GM12878 (cell line): ENCODE measurements around the gene SSR1. TPM values are rescaled to one million over a fixed set of nuclear protein-coding genes. Genes with fewer than 3 reads are reported as not detected.

Experiments used
- ATAC-seq: fragments of 200-7000 bp; cut with Tn5 transposase; 3 replicates; pipeline ENCODE4 v1.9.1; 2020; ENCODE audit warnings: mild to moderate bottlenecking, moderate library complexity
- BruUV-seq: library from RNA; stranded (reverse); fragments of 400-500 nt; replicated peaks from 2 replicates; lab custom pipeline; 2021; lab: Mats Ljungman, UMichigan
- CTCF ChIA-PET: fragments of 300-600 bp; sonication (Branson Sonifier 250); formaldehyde crosslinking; extraction: SDS; loops from one replicate; lab custom pipeline; 2021; ENCODE audit warnings: inconsistent platforms; lab: Yijun Ruan, JAX
- POLR2A ChIA-PET: fragments of 350-600 bp; formaldehyde crosslinking; extraction: SDS; loops from one replicate; lab custom pipeline; 2021; ENCODE audit warnings: inconsistent platforms; lab: Charles Lee
- RAD21 ChIA-PET: fragments of 300-600 bp; sonication (Branson Sonifier 250); formaldehyde crosslinking; loops from one replicate; lab custom pipeline; 2023; ENCODE audit warnings: antibody characterized with exemption; ENCODE audit not compliant: unreplicated experiment; lab: Charles Lee
- SMC1A ChIA-PET: fragments of 300-600 bp; sonication (Branson Sonifier 250); formaldehyde crosslinking; loops from one replicate; lab custom pipeline; 2023; ENCODE audit not compliant: unreplicated experiment, uncharacterized antibody; lab: Charles Lee
- DNase-seq: peaks from one replicate; pipeline ENCODE4 v3.0.0-alpha.2; 2011; ENCODE audit warnings: low read depth, low spot score
- FAIRE-seq: peaks from 3 replicates; lab custom pipeline; 2011; peaks lifted over from hg19 to GRCh38; lab: Jason Lieb, UNC
- H2AFZ ChIP-seq: 2 replicates; pipeline ENCODE4 v1.6.0; 2011; ENCODE audit warnings: low read depth, low read length, control low read depth; ENCODE audit not compliant: control insufficient read depth
- H3K27ac ChIP-seq: 2 replicates; pipeline ENCODE4 v1.5.1; 2011; ENCODE audit warnings: control low read depth; ENCODE audit not compliant: control insufficient read depth, insufficient read depth
- H3K27me3 ChIP-seq, 2 experiments: replicated peaks in 1 of 2; 2 replicates each; pipeline versions ENCODE4 v1.6.0 to v1.6.1; 2011; ENCODE audit warnings: low read length in 1 of 2; ENCODE audit not compliant: control insufficient read depth in 2 of 2, insufficient read depth in 2 of 2
- H3K36me3 ChIP-seq, 2 experiments: 2 replicates each; pipeline ENCODE4 v1.5.1; 2011; ENCODE audit warnings: low read length in 1 of 2; ENCODE audit not compliant: control insufficient read depth in 2 of 2, insufficient read depth in 2 of 2
- H3K4me1 ChIP-seq: 2 replicates; pipeline ENCODE4 v1.6.1; 2011; ENCODE audit warnings: mild to moderate bottlenecking, low read length, moderate library complexity, mixed read lengths; ENCODE audit not compliant: control insufficient read depth, insufficient read depth
- H3K4me2 ChIP-seq: 2 replicates; pipeline ENCODE4 v1.6.0; 2011; ENCODE audit warnings: control low read depth; ENCODE audit not compliant: control insufficient read depth, insufficient read depth
- H3K4me3 ChIP-seq: fragments of 200-600 bp; sonication (generic); 2 replicates; pipeline ENCODE4 v1.5.1; 2016
- H3K79me2 ChIP-seq: 2 replicates; pipeline ENCODE4 v1.6.0; 2011; ENCODE audit warnings: low read length; ENCODE audit not compliant: control insufficient read depth, insufficient read depth
- H3K9ac ChIP-seq: 2 replicates; pipeline ENCODE4 v1.8.0; 2011; ENCODE audit warnings: low read length, control low read depth, mixed read lengths; ENCODE audit not compliant: control insufficient read depth, insufficient read depth
- H3K9me3 ChIP-seq: replicated peaks from 3 replicates; pipeline ENCODE4 v1.5.1; 2011; ENCODE audit warnings: mild to moderate bottlenecking, low read length; ENCODE audit not compliant: control insufficient read depth, insufficient read depth
- H4K20me1 ChIP-seq: 2 replicates; pipeline ENCODE4 v1.6.0; 2011; ENCODE audit not compliant: control insufficient read depth, insufficient read depth
- ATF2 ChIP-seq: IDR thresholded peaks from 2 replicates; pipeline ENCODE4 v1.6.1; 2012; ENCODE audit warnings: low read length, inconsistent platforms
- EP300 ChIP-seq, 2 experiments: fragments of 150-350 bp in 1 of 2; IDR thresholded peaks; 2 replicates each; pipeline ENCODE4 v1.6.1; 2011 to 2012; ENCODE audit warnings: low read depth in 2 of 2, low read length in 2 of 2, borderline replicate concordance in 1 of 2, improper control_type of control experiment in 1 of 2, inconsistent platforms in 1 of 2; ENCODE audit not compliant: control insufficient read depth in 1 of 2
- ESRRA ChIP-seq: IDR thresholded peaks from 2 replicates; pipeline ENCODE4 v1.6.1; 2012; ENCODE audit warnings: mild to moderate bottlenecking, low read length, improper control_type of control experiment
- GABPA ChIP-seq: IDR thresholded peaks from 2 replicates; pipeline ENCODE4 v1.6.1; 2014; ENCODE audit warnings: antibody characterized with exemption, low read depth, mild to moderate bottlenecking, inconsistent platforms
- HDGF ChIP-seq: fragments of 450-650 bp; IDR thresholded peaks from 2 replicates; pipeline ENCODE4 v1.6.1; 2016; ENCODE audit warnings: antibody characterized with exemption
- IRF4 ChIP-seq: IDR thresholded peaks from 2 replicates; pipeline ENCODE4 v1.6.1; 2011; ENCODE audit warnings: low read depth, low read length
- LARP7 ChIP-seq: fragments of 450-650 bp; IDR thresholded peaks from 2 replicates; pipeline ENCODE4 v1.6.1; 2017; ENCODE audit warnings: mild to moderate bottlenecking
- MLLT1 ChIP-seq: fragments of 450-650 bp; IDR thresholded peaks from 2 replicates; pipeline ENCODE4 v1.6.1; 2016; ENCODE audit warnings: mild to moderate bottlenecking
- NKRF ChIP-seq: fragments of 450-650 bp; conservative IDR thresholded peaks from 2 replicates; pipeline ENCODE4 v1.6.1; 2017; ENCODE audit warnings: mild to moderate bottlenecking, moderate library complexity
- PML ChIP-seq: IDR thresholded peaks from 2 replicates; pipeline ENCODE4 v1.6.1; 2012; ENCODE audit warnings: low read length, inconsistent platforms
- RAD51 ChIP-seq: fragments of 450-650 bp; IDR thresholded peaks from 2 replicates; pipeline ENCODE4 v1.6.1; 2016; ENCODE audit warnings: moderate library complexity, mild to moderate bottlenecking, inconsistent platforms
- RB1 ChIP-seq: fragments of 450-650 bp; formaldehyde crosslinking; IDR thresholded peaks from 2 replicates; pipeline ENCODE4 v1.6.1; 2017; ENCODE audit warnings: mild to moderate bottlenecking, borderline replicate concordance
- TAF1 ChIP-seq: IDR thresholded peaks from 2 replicates; pipeline ENCODE4 v1.6.1; 2011; ENCODE audit warnings: mild to moderate bottlenecking, low read depth, low read length, borderline replicate concordance
- ZNF687 ChIP-seq: fragments of 450-650 bp; IDR thresholded peaks from 2 replicates; pipeline ENCODE4 v1.6.1; 2017; ENCODE audit warnings: mild to moderate bottlenecking, moderate library complexity
- ZZZ3 ChIP-seq: IDR thresholded peaks from 2 replicates; pipeline ENCODE4 v1.6.1; 2011; ENCODE audit warnings: low read depth; ENCODE audit not compliant: control insufficient read depth, insufficient read length
- WGBS: methylation state at CpG from one replicate; pipeline ENCODE4 v1.1.6; 2016; ENCODE audit warnings: low lambda C conversion rate; ENCODE audit not compliant: insufficient replicate concordance, insufficient coverage; ENCODE audit errors: missing lambda C conversion rate; 5-methylcytosine and 5-hydroxymethylcytosine counted together
- in situ Hi-C: fragments of 300-500 bp; cut with MboI; formaldehyde crosslinking; loops from 9 replicates; pipeline ENCODE4 v1.14.3; 2018; ENCODE audit warnings: mixed read lengths
- intact Hi-C: fragments of 100-400 bp; cut with micrococcal nuclease; formaldehyde crosslinking; loops from one replicate; pipeline ENCODE4 v1.14.2; 2022; ENCODE audit not compliant: unreplicated experiment
- polyA plus RNA-seq, 11 experiments: library from polyadenylated mRNA; depleted of rRNA in 4 of 11; unstranded in 6 of 11; stranded (reverse) in 5 of 11; fragments of >200 nt; fragmentation: Nextera tagmentation in 4 of 11; fragmentation: Illumina TruSeq in 1 of 11; extraction: Ambion mirVana in 4 of 11; extraction: Trizol in 1 of 11; gene quantifications; 1 replicate in 1 of 11; 2 replicates in 10 of 11; pipeline versions ENCODE4 v1.2.1 to v1.2.3, GENCODE V29; 2011 to 2016; ENCODE audit warnings: inconsistent platforms in 2 of 11, missing spikeins in 2 of 11, low read depth in 1 of 11
- total RNA-seq, 4 experiments: library from RNA; depleted of rRNA in 3 of 4; stranded (reverse); fragments of >200 nt in 3 of 4; fragmentation: Illumina TruSeq in 1 of 4; extraction: Trizol in 1 of 4; gene quantifications; 2 replicates each; pipeline versions ENCODE4 v1.2.1 to v1.2.3, GENCODE V29; 2013 to 2021

SSR1 gene
- total and polyA plus RNA-seq, 10 of the 15 experiments (the other 5 are each of a cell fraction or from before 2014, with no cell fraction given): 42.0 to 209 (median 128) TPM

GRCh38 chr6:7222197-7222596, 90.8 kb downstream of the SSR1 start (continued):
- no peak for TF ChIP-seq NKRF

GRCh38 chr6:7219310-7219709, 93.7 kb downstream of the SSR1 start:
- intact Hi-C loops (no loop called here), in situ Hi-C loops (no loop called here)
- POLR2A ChIA-PET: no interaction called here
- Histone ChIP-seq H3K79me2 (no peaks in the 10 kb centered on the region; the same call in 1 of the 2 replicates), H3K27ac (no peak overlapping the region), H3K9ac (no peak overlapping the region), H3K9me3 (no peaks in the 10 kb centered on the region), H3K4me1 (no peaks in the 10 kb centered on the region), H2AFZ (no peak overlapping the region), H3K27me3 (no peaks in the 10 kb centered on the region), H4K20me1 (no peaks in the 10 kb centered on the region), H3K4me3 (no peak overlapping the region), H3K4me2 (no peak overlapping the region), H3K36me3 (peaks cover 31 to 48% of the 10 kb centered on the region in 2 experiments)
- FAIRE-seq (no peak), ATAC-seq (no peak), DNase-seq (no peak)
- RAD21 ChIA-PET: interaction anchor here (0.6 kb wide), 1 partner anchor 16 kb away, joined by 5 read pairs; no protein-coding TSS in a partner anchor
- CTCF ChIA-PET: no interaction called here
- SMC1A ChIA-PET: interaction anchor here (1.8 kb wide), 1 partner anchor 49 kb away, joined by 4 read pairs; no protein-coding TSS in a partner anchor
- BruUV-seq: no TSS peak
- 82% methylated on average over 6 of the region's 6 CpGs for WGBS
- no peak for TF ChIP-seq IRF4
- no peak for TF ChIP-seq TAF1
- TF ChIP-seq RB1: no peak
- no peak for TF ChIP-seq HDGF
- no peak for TF ChIP-seq GABPA
- no peak for TF ChIP-seq LARP7
- no peak for TF ChIP-seq ESRRA
- TF ChIP-seq RAD51: no peak
- TF ChIP-seq MLLT1: no peak
- no peak for TF ChIP-seq PML
- no peak for TF ChIP-seq ZZZ3
- no peak for TF ChIP-seq ATF2
- TF ChIP-seq EP300 (IDR thresholded peaks at IDR 0.05; ENCODE audit: borderline replicate concordance in 1 of 2, control insufficient read depth in 1 of 2, low read depth in 2 of 2, low read length in 2 of 2): no peak
- no peak for TF ChIP-seq ZNF687
